OCI-LY7 (cell line): ENCODE measurements around the gene TMEM41A. TPM values are rescaled to one million over a fixed set of nuclear protein-coding genes. Genes with fewer than 3 reads are reported as not detected.
"Not testable (repeated sequence)": the region's sequence is repeated elsewhere in the genome, so short reads cannot be mapped to it uniquely, and the experiment has no call there.

Source experiments
- BruUV-seq: library from RNA; stranded (reverse); fragments of 400-500 nt; replicated peaks from 2 replicates; lab custom pipeline; 2021; lab: Mats Ljungman, UMichigan
- CTCF ChIA-PET: fragments of 300-600 bp; sonication (Branson Sonifier 250); formaldehyde crosslinking; loops from one replicate; lab custom pipeline; 2022; ENCODE audit warnings: antibody characterized with exemption; ENCODE audit not compliant: unreplicated experiment; lab: Charles Lee
- POLR2A ChIA-PET: fragments of 300-600 bp; sonication (Branson Sonifier 250); formaldehyde crosslinking; loops from one replicate; lab custom pipeline; 2022; ENCODE audit warnings: antibody characterized with exemption; lab: Charles Lee
- DNase-seq: peaks from one replicate; pipeline ENCODE4 v3.0.0-alpha.2; 2015; ENCODE audit warnings: low spot score
- H2AFZ ChIP-seq: fragments of 200-600 bp; sonication (generic), shearing (Covaris generic); 2 replicates; pipeline ENCODE4 v1.6.1; 2014; ENCODE audit warnings: mild to moderate bottlenecking, antibody characterized with exemption, low read length, moderate library complexity
- H3K27ac ChIP-seq: fragments of 200-600 bp; sonication (generic); 2 replicates; pipeline ENCODE4 v1.5.1; 2014; ENCODE audit warnings: mixed run types, low read depth, mild to moderate bottlenecking, moderate library complexity, low read length, inconsistent platforms; ENCODE audit not compliant: poor library complexity, severe bottlenecking
- H3K36me3 ChIP-seq: fragments of 200-600 bp; sonication (generic); 2 replicates; pipeline ENCODE4 v1.6.1; 2014; ENCODE audit warnings: mild to moderate bottlenecking, antibody characterized with exemption, low read length, moderate library complexity, mixed read lengths; ENCODE audit not compliant: insufficient read depth
- H3K4me1 ChIP-seq: fragments of 200-600 bp; sonication (generic); 2 replicates; pipeline ENCODE4 v1.5.1; 2014; ENCODE audit warnings: mild to moderate bottlenecking, low read length; ENCODE audit not compliant: insufficient read depth, poor library complexity, severe bottlenecking
- H3K4me2 ChIP-seq: fragments of 200-600 bp; sonication (generic); 2 replicates; pipeline ENCODE4 v1.6.1; 2014; ENCODE audit warnings: mild to moderate bottlenecking, low read length
- H3K4me3 ChIP-seq: fragments of 200-600 bp; sonication (generic); 2 replicates; pipeline ENCODE4 v1.5.1; 2014; ENCODE audit warnings: mild to moderate bottlenecking, low read depth, low read length; ENCODE audit not compliant: poor library complexity, severe bottlenecking
- H3K79me2 ChIP-seq: fragments of 200-600 bp; sonication (generic); 2 replicates; pipeline ENCODE4 v1.6.1; 2016; ENCODE audit warnings: low read depth, mild to moderate bottlenecking, low read length, moderate library complexity, mixed read lengths; ENCODE audit not compliant: insufficient read depth
- H3K9me2 ChIP-seq: fragments of 200-600 bp; sonication (generic); 2 replicates; pipeline ENCODE4 v1.6.1; 2016; ENCODE audit warnings: mild to moderate bottlenecking, low read length, mixed read lengths; ENCODE audit not compliant: insufficient read depth
- H3K9me3 ChIP-seq: fragments of 200-600 bp; sonication (generic); 2 replicates; pipeline ENCODE4 v1.6.1; 2014; ENCODE audit warnings: mild to moderate bottlenecking, mixed run types, low read length, mixed read lengths
- H4K20me1 ChIP-seq: fragments of 200-600 bp; sonication (generic); 2 replicates; pipeline ENCODE4 v1.6.1; 2014; ENCODE audit warnings: mild to moderate bottlenecking, antibody characterized with exemption, low read length, moderate library complexity, mixed read lengths; ENCODE audit not compliant: insufficient read depth
- CTCF ChIP-seq: fragments of 200-600 bp; sonication (generic); conservative IDR thresholded peaks from 2 replicates; pipeline ENCODE4 v1.5.1; 2014; ENCODE audit warnings: mild to moderate bottlenecking, antibody characterized with exemption, low read length, moderate library complexity, mixed read lengths
- EZH2phosphoT487 ChIP-seq: fragments of 200-600 bp; sonication (generic); IDR thresholded peaks from 2 replicates; pipeline ENCODE4 v1.6.1; 2018; ENCODE audit warnings: low read depth, borderline replicate concordance, mild to moderate bottlenecking, mixed run types, antibody characterized with exemption, low read length, moderate library complexity, mixed read lengths
- intact Hi-C: fragments of 100-400 bp; cut with micrococcal nuclease; formaldehyde crosslinking; loops from one replicate; pipeline ENCODE4 v1.10.0; 2022; ENCODE audit not compliant: unreplicated experiment
- total RNA-seq, 2 experiments: library from RNA; depleted of rRNA in 1 of 2; stranded (reverse); fragments of >200 nt in 1 of 2; shearing (Covaris generic) in 1 of 2; gene quantifications; 2 replicates each; pipeline ENCODE4 v1.2.3, GENCODE V29; 2014 to 2022

Gene TMEM41A
- total RNA-seq, 2 experiments from 2014 or later: 7.0 to 11.0 TPM

GRCh38 chr3:185473290-185473815 is 25.5 kb downstream of the TMEM41A start:
- no peaks in the 10 kb centered on the region for H3K79me2 ChIP-seq
- no peaks in the 10 kb centered on the region for H3K4me1 ChIP-seq
- no peaks in the 10 kb centered on the region for H3K9me2 ChIP-seq
- H3K9me3 ChIP-seq: no peaks in the 10 kb centered on the region
- POLR2A ChIA-PET: no interaction called here
- intact Hi-C loops: no loop called here
- no peak overlapping the region for H3K27ac ChIP-seq
- CTCF ChIA-PET: no interaction called here
- no peak overlapping the region for H3K4me2 ChIP-seq
- H3K4me3 ChIP-seq: no peak overlapping the region
- H3K36me3 ChIP-seq: no peaks in the 10 kb centered on the region
- no peaks in the 10 kb centered on the region for H4K20me1 ChIP-seq
- H2AFZ ChIP-seq: no peak overlapping the region
- no peak for DNase-seq
- TF ChIP-seq CTCF (no peak), EZH2phosphoT487 (no peak)
- no TSS peak for BruUV-seq

GRCh38 chr3:185470323-185470722 is 28.5 kb downstream of the TMEM41A start:
- no peak overlapping the region for H3K4me3 ChIP-seq
- TF ChIP-seq CTCF: no peak
- no peak for TF ChIP-seq EZH2phosphoT487
- no peaks in the 10 kb centered on the region for H3K79me2 ChIP-seq
- H3K27ac ChIP-seq: no peak overlapping the region
- ChIA-PET CTCF (no interaction called here), POLR2A (interaction anchor here (0.6 to 1.0 kb wide), 2 partner anchors 22 to 172 kb away, joined by 3 to 6 read pairs; no protein-coding TSS in a partner anchor)
- BruUV-seq: no TSS peak
- intact Hi-C loops: no loop called here
- no peaks in the 10 kb centered on the region for H3K9me3 ChIP-seq
- DNase-seq: no peak
- H4K20me1 ChIP-seq: no peaks in the 10 kb centered on the region
- H3K4me2 ChIP-seq: no peak overlapping the region
- no peak overlapping the region for H2AFZ ChIP-seq
- no peaks in the 10 kb centered on the region for H3K9me2 ChIP-seq
- no peaks in the 10 kb centered on the region for H3K4me1 ChIP-seq
- H3K36me3 ChIP-seq: no peaks in the 10 kb centered on the region

GRCh38 chr3:185469542-185469941 is 29.3 kb downstream of the TMEM41A start:
- no peaks in the 10 kb centered on the region for H3K9me2 ChIP-seq
- H2AFZ ChIP-seq: no peak overlapping the region
- POLR2A ChIA-PET: interaction anchor here (0.6 to 1.0 kb wide), 2 partner anchors 23 to 172 kb away, joined by 3 to 6 read pairs; no protein-coding TSS in a partner anchor
- H3K4me1 ChIP-seq: no peaks in the 10 kb centered on the region
- H4K20me1 ChIP-seq: no peaks in the 10 kb centered on the region
- H3K4me2 ChIP-seq: no peak overlapping the region
- H3K4me3 ChIP-seq: no peak overlapping the region
- TF ChIP-seq CTCF (no peak), EZH2phosphoT487 (no peak)
- H3K79me2 ChIP-seq: no peaks in the 10 kb centered on the region
- H3K36me3 ChIP-seq: no peaks in the 10 kb centered on the region
- intact Hi-C loops: no loop called here
- no peak overlapping the region for H3K27ac ChIP-seq
- no peak for DNase-seq
- BruUV-seq: no TSS peak
- CTCF ChIA-PET: no interaction called here
- no peaks in the 10 kb centered on the region for H3K9me3 ChIP-seq

GRCh38 chr3:185466123-185466522 is 32.7 kb downstream of the TMEM41A start:
- CTCF ChIA-PET: not testable (repeated sequence)
- POLR2A ChIA-PET: interaction anchor here (0.7 to 1.0 kb wide), 2 partner anchors 16 to 23 kb away, joined by 3 to 5 read pairs; no protein-coding TSS in a partner anchor

More at GRCh38 chr3:185466123-185466522, 32.7 kb downstream of the TMEM41A start:
- H3K27ac ChIP-seq, H4K20me1 ChIP-seq, H3K79me2 ChIP-seq, H3K9me2 ChIP-seq, intact Hi-C loops, H3K4me1 ChIP-seq, DNase-seq, H3K36me3 ChIP-seq, H3K4me2 ChIP-seq, BruUV-seq, H2AFZ ChIP-seq, H3K4me3 ChIP-seq, H3K9me3 ChIP-seq: not testable (repeated sequence)
